ENCODE data around the gene TCF15.
"Not testable (repeated sequence)": the region's sequence is repeated elsewhere in the genome, so short reads cannot be mapped to it uniquely, and the experiment has no call there.

The TCF15 gene

GRCh38 chr20:609371-609964, 641 bp downstream of the TCF15 start:
- no peak for DNase-seq

- no peak for DNase-seq
These were observed 1.1 kb downstream of the TCF15 start for GRCh38 chr20:608970-609369.

- no peak for DNase-seq
These were observed 2.6 kb downstream of the TCF15 start for GRCh38 chr20:607476-607875.

GRCh38 chr20:605237-605636, 4.9 kb downstream of the TCF15 start:
- DNase-seq, result no peak

GRCh38 chr20:603116-603640, 6.9 kb downstream of the TCF15 start:
- no peak for DNase-seq

GRCh38 chr20:602111-602970, 7.8 kb downstream of the TCF15 start:
- no peak for DNase-seq

- DNase-seq, result no peak
These were observed 9.4 kb downstream of the TCF15 start for GRCh38 chr20:600736-601135.

GRCh38 chr20:600141-600540, 10.0 kb downstream of the TCF15 start:
- no peak for DNase-seq

GRCh38 chr20:598133-598850, 11.8 kb downstream of the TCF15 start:
- no peak for DNase-seq

- DNase-seq, result no peak
These were observed 12.5 kb downstream of the TCF15 start for GRCh38 chr20:597560-597959.

- DNase-seq, result no peak
These were observed 14.5 kb downstream of the TCF15 start for GRCh38 chr20:595330-596308.

GRCh38 chr20:592506-592905, 17.6 kb downstream of the TCF15 start:
- no peak for DNase-seq

- DNase-seq, result no peak
These were observed 18.2 kb downstream of the TCF15 start for GRCh38 chr20:591941-592340.

- no peak for DNase-seq
These were observed 21.0 kb downstream of the TCF15 start for GRCh38 chr20:588932-589672.

GRCh38 chr20:588476-588875, 21.6 kb downstream of the TCF15 start:
- DNase-seq, result no peak

- DNase-seq, result no peak
These were observed 25.2 kb downstream of the TCF15 start for GRCh38 chr20:584971-585301.

- DNase-seq, result no peak
These were observed 25.7 kb downstream of the TCF15 start for GRCh38 chr20:584161-584970.

GRCh38 chr20:582204-582603, 27.9 kb downstream of the TCF15 start:
- no peak for DNase-seq

- DNase-seq, result not testable (repeated sequence)
These were observed 31.0 kb downstream of the TCF15 start for GRCh38 chr20:578940-579690.

GRCh38 chr20:577167-577791, 32.8 kb downstream of the TCF15 start:
- no peak for DNase-seq
